Adrenal gland (tissue), 12 donors: ENCODE data around the gene GPATCH3. TPM values are rescaled to one million over a fixed set of nuclear protein-coding genes. Genes with fewer than 3 reads are reported as not detected.
A peak's percentile ranks its signal among the peaks of the same experiment; 100 is the strongest.

ENCODE experiments used
- DNase-seq, 7 donors: peaks; one replicate each; pipeline ENCODE4 v3.0.0-alpha.2; 2019 to 2020
- H3K27ac ChIP-seq, 5 donors: fragments of 200-600 bp; sonication (generic) in 4 of 5; 1 replicate in 3 of 5; 2 replicates in 2 of 5; pipeline versions ENCODE4 v1.5.1 to v1.8.0; 2016 to 2020; ENCODE audit warnings: mild to moderate bottlenecking in 1 of 5
- H3K27me3 ChIP-seq: fragments of 200-600 bp; 2 replicates; pipeline ENCODE4 v1.8.0; 2021
- H3K36me3 ChIP-seq, 2 donors: fragments of 200-600 bp; replicated peaks in 1 of 2; 1 replicate in 1 of 2; 2 replicates in 1 of 2; pipeline versions ENCODE4 v1.5.1 to v1.8.0; 2018 to 2022
- H3K4me1 ChIP-seq, 2 donors: fragments of 200-600 bp; replicated peaks in 1 of 2; 1 replicate in 1 of 2; 2 replicates in 1 of 2; pipeline versions ENCODE4 v1.5.1 to v1.8.0; 2018 to 2021
- H3K4me3 ChIP-seq, 4 donors: fragments of 200-600 bp; sonication (generic) in 3 of 4; one replicate each; pipeline ENCODE4 v1.5.1; 2016 to 2018
- H3K9me3 ChIP-seq, 3 donors: fragments of 200-600 bp; sonication (generic) in 1 of 3; replicated peaks in 1 of 3; 1 replicate in 2 of 3; 2 replicates in 1 of 3; pipeline versions ENCODE4 v1.5.1 to v1.8.0; 2016 to 2021
- CTCF ChIP-seq, 6 experiments: fragments of 450-650 bp in 4 of 6; fragments of 200-600 bp in 2 of 6; sonication (generic) in 1 of 6; IDR thresholded peaks; 1 replicate in 5 of 6; 2 replicates in 1 of 6; pipeline versions ENCODE4 v1.5.1 to v1.8.0; 2016 to 2021; ENCODE audit warnings: antibody characterized with exemption in 6 of 6, mild to moderate bottlenecking in 2 of 6, moderate library complexity in 1 of 6
- POLR2A ChIP-seq, 2 donors: fragments of 450-650 bp; IDR thresholded peaks; one replicate each; pipeline ENCODE4 v1.6.1; 2017; ENCODE audit warnings: antibody characterized with exemption in 2 of 2, mild to moderate bottlenecking in 2 of 2, moderate library complexity in 1 of 2
- WGBS, 4 donors: extraction: QIAGEN DNeasy Blood & Tissue Kit in 2 of 4; methylation state at CpG; one replicate each; pipeline versions ENCODE4 v1.1.5 to v1.1.7; 2013 to 2017; 5-methylcytosine and 5-hydroxymethylcytosine counted together
- intact Hi-C, 2 donors: fragments of 100-400 bp; cut with DNase I; formaldehyde crosslinking; loops; one replicate each; pipeline versions ENCODE4 v1.14.1 to v1.15.0; 2022 to 2023
- polyA plus RNA-seq, 3 donors: library from polyadenylated mRNA; stranded (reverse); fragments of 200-250 nt in 2 of 3; fragments of 350-450 nt in 1 of 3; fragmentation: Illumina TruSeq in 1 of 3; extraction: RNeasy Lipid Tissue Mini Kit (QIAGEN cat#74804) in 1 of 3; gene quantifications; one replicate each; pipeline ENCODE4 v1.2.3, GENCODE V29; 2013 to 2014
- total RNA-seq, 9 donors: library from RNA; depleted of rRNA in 4 of 9; stranded (reverse); fragments of >200 nt in 4 of 9; fragments of 120-200 nt in 1 of 9; fragmentation: NEBNext Ultra II Directional in 1 of 9; extraction: Animal tissue kit (Norgen Biotek cat#: 25700) in 1 of 9; gene quantifications; one replicate each; pipeline versions ENCODE4 v1.1.0 to v1.2.4, GENCODE V29; 2013 to 2023
- donor health status: healthy with polysubstance abuse.
- donor health status: Bipolar disorder and iron deficiency.
- donor health status: DM: yes; HTN: yes; CAD: no.
- donor health status: DM: no; HTN: no; CAD: no.
- donor health status: DM: no; HTN: no; CAD: no.
- donor health status: DM: yes; HTN: yes; CAD: no.

GPATCH3 gene
- total and polyA plus RNA-seq, 12 donors, result 9.2 to 36.7 (median 15.7) TPM

- Histone ChIP-seq H3K9me3 (no peaks in the 10 kb centered on the region), H3K27ac (peak within 1 kb of the TSS; percentile 63 to 97 (median 91)), H3K27me3 (no peaks in the 10 kb centered on the region), H3K4me3 (peak within 1 kb of the TSS in 2 of 4 donors; percentile 11 to 48), H3K36me3 (no peaks in the 10 kb centered on the region), H3K4me1 (peaks cover 22 to 34% of the 10 kb centered on the region in 2 donors)
- intact Hi-C loops, result no loop called here
- WGBS, 4 donors, result 42 to 51% (median 47%) methylated on average over 7 to 16 of the region's 16 CpGs
- peak; percentile 80 to 95 (median 91) for DNase-seq
- peak; percentile 28 to 85 for TF ChIP-seq POLR2A (IDR thresholded peaks at IDR 0.05)
- TF ChIP-seq CTCF (IDR thresholded peaks at IDR 0.05), result no peak
Observed at GRCh38 chr1:26913754-26914619, 13.7 kb upstream of the GPATCH3 start, which contains the start of gene NR0B2. Gene NR0B2 (minus strand): TSS chr1:26913975. CDS start chr1:26913940, 35 bp downstream.

GRCh38 chr1:26913389-26913753 is 13.1 kb upstream of the GPATCH3 start:
- H3K9me3 ChIP-seq, result no peaks in the 10 kb centered on the region
- peak overlapping the region in 2 of 4 donors; percentile 11 to 48 for H3K4me3 ChIP-seq
- H3K4me1 ChIP-seq, result peaks cover 22 to 34% of the 10 kb centered on the region in 2 donors
- H3K27me3 ChIP-seq, result no peaks in the 10 kb centered on the region
- WGBS, 4 donors, result 28 to 43% (median 37%) methylated on average over 1 to 5 of the region's 5 CpGs
- no peak for TF ChIP-seq POLR2A (IDR thresholded peaks at IDR 0.05)
- no peak for TF ChIP-seq CTCF (IDR thresholded peaks at IDR 0.05)
- H3K27ac ChIP-seq, result peak overlapping the region; percentile 48 to 97 (median 91)
- intact Hi-C loops, result no loop called here
- no peaks in the 10 kb centered on the region for H3K36me3 ChIP-seq
- peak in 1 of 7 donors; percentile 29 for DNase-seq

- H3K4me1 ChIP-seq, result peaks cover 22 to 34% of the 10 kb centered on the region in 2 donors
- peak overlapping the region in 1 of 4 donors; percentile 48 for H3K4me3 ChIP-seq
- H3K27me3 ChIP-seq, result no peaks in the 10 kb centered on the region
- intact Hi-C loops, result no loop called here
- TF ChIP-seq POLR2A (IDR thresholded peaks at IDR 0.05), result no peak
- no peaks in the 10 kb centered on the region for H3K36me3 ChIP-seq
- WGBS, 4 donors, result 38 to 59% (median 49%) methylated on average over 2 of the region's 2 CpGs
- peak overlapping the region in 1 of 5 donors; percentile 92 for H3K27ac ChIP-seq
- H3K9me3 ChIP-seq, result no peaks in the 10 kb centered on the region
- no peak for DNase-seq
Observed at GRCh38 chr1:26912147-26912490, 11.9 kb upstream of the GPATCH3 start.

- TF ChIP-seq CTCF (IDR thresholded peaks at IDR 0.05) (no peak), POLR2A (IDR thresholded peaks at IDR 0.05) (no peak)
- H3K4me3 ChIP-seq, result no peak overlapping the region
- H3K27me3 ChIP-seq, result no peaks in the 10 kb centered on the region
- intact Hi-C loops, result no loop called here
- H3K9me3 ChIP-seq, result no peaks in the 10 kb centered on the region
- H3K4me1 ChIP-seq, result peaks cover 22 to 34% of the 10 kb centered on the region in 2 donors
- WGBS, 4 donors, result 76 to 94% (median 82%) methylated on average over 3 to 8 of the region's 8 CpGs
- peak in 1 of 7 donors; percentile 31 for DNase-seq
- no peaks in the 10 kb centered on the region for H3K36me3 ChIP-seq
- peak overlapping the region in 2 of 5 donors; percentile 20 to 92 for H3K27ac ChIP-seq
Observed at GRCh38 chr1:26911399-26912146, 11.3 kb upstream of the GPATCH3 start.
